Loucy (cell line): Measurements from ENCODE around the gene AHCYL1.

ENCODE experiments used
- H2AFZ ChIP-seq: fragments of 200-600 bp; sonication (generic); 2 replicates; pipeline ENCODE4 v1.6.0; 2016; ENCODE audit warnings: antibody characterized with exemption, mild to moderate bottlenecking, low read length, moderate library complexity
- H3F3A ChIP-seq: fragments of 200-600 bp; 2 replicates; pipeline ENCODE4 v1.6.0; 2016; ENCODE audit warnings: antibody characterized with exemption, low read depth, mild to moderate bottlenecking
- H3K27me3 ChIP-seq: fragments of 200-600 bp; sonication (generic); 2 replicates; pipeline ENCODE4 v1.6.1; 2014; ENCODE audit warnings: low read length, mild to moderate bottlenecking; ENCODE audit not compliant: insufficient read depth, poor library complexity, severe bottlenecking
- H3K36me3 ChIP-seq: fragments of 200-600 bp; sonication (generic); 2 replicates; pipeline ENCODE4 v1.6.1; 2016; ENCODE audit warnings: low read length; ENCODE audit not compliant: insufficient read depth
- H3K4me1 ChIP-seq: fragments of 200-600 bp; sonication (generic); 2 replicates; pipeline ENCODE4 v1.5.1; 2014; ENCODE audit warnings: low read length, mild to moderate bottlenecking; ENCODE audit not compliant: insufficient read depth, poor library complexity, severe bottlenecking
- H3K4me2 ChIP-seq: fragments of 200-600 bp; sonication (generic); 2 replicates; pipeline ENCODE4 v1.6.0; 2014; ENCODE audit warnings: antibody characterized with exemption, low read length, low read depth, mild to moderate bottlenecking; ENCODE audit not compliant: poor library complexity, severe bottlenecking
- H3K4me3 ChIP-seq: fragments of 200-600 bp; sonication (generic); 2 replicates; pipeline ENCODE4 v1.5.1; 2014; ENCODE audit warnings: low read length, mild to moderate bottlenecking, mixed read lengths; ENCODE audit not compliant: poor library complexity, severe bottlenecking
- H3K79me2 ChIP-seq: fragments of 200-600 bp; sonication (generic); 2 replicates; pipeline ENCODE4 v1.6.1; 2014; ENCODE audit warnings: low read length; ENCODE audit not compliant: insufficient read depth
- H3K9ac ChIP-seq: fragments of 200-600 bp; sonication (generic); 2 replicates; pipeline ENCODE4 v1.6.0; 2014; ENCODE audit warnings: mild to moderate bottlenecking, low read depth, low read length, moderate library complexity; ENCODE audit not compliant: poor library complexity, severe bottlenecking
- H3K9me2 ChIP-seq: fragments of 200-600 bp; sonication (generic); replicated peaks from 2 replicates; pipeline ENCODE4 v1.6.1; 2016; ENCODE audit warnings: low read depth, low read length, mixed read lengths
- H3K9me3 ChIP-seq: fragments of 200-600 bp; sonication (generic); 2 replicates; pipeline ENCODE4 v1.6.1; 2014; ENCODE audit warnings: mild to moderate bottlenecking, antibody characterized with exemption, low read length, low read depth; ENCODE audit not compliant: insufficient read depth
- H4K20me1 ChIP-seq: fragments of 200-600 bp; sonication (generic); 2 replicates; pipeline ENCODE4 v1.6.0; 2014; ENCODE audit warnings: antibody characterized with exemption, low read length, mild to moderate bottlenecking; ENCODE audit not compliant: insufficient read depth, poor library complexity, severe bottlenecking
- EZH2phosphoT487 ChIP-seq: fragments of 200-600 bp; IDR thresholded peaks from 2 replicates; pipeline ENCODE4 v1.6.1; 2018; ENCODE audit warnings: antibody characterized with exemption, mild to moderate bottlenecking, moderate library complexity, borderline replicate concordance
- TF ChIP-seq, protein P1 (sequence below): fragments of 200-600 bp; sonication (generic); conservative IDR thresholded peaks from 2 replicates; pipeline ENCODE4 v1.5.1; 2014; ENCODE audit warnings: mild to moderate bottlenecking, antibody characterized with exemption, low read length

Gene AHCYL1

DNA sequence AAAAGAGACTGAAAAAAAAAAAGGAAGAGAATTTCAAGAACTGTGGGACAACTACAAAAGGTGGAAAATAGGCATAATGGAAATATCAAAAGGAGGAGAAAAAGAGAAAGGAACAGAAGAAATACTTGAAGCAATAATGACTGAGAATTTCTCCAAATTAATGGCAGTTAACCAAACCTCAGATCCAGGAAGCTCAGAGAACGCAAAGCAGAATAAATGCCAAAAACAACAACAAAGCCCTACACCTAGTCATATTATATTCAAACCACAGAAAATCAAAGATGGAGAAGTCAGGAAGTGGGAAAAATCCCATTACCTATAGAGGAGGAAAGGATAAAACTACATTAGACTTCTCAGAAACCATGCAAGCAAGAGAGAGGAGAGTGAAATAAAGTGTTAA is 20.7 kb upstream of the AHCYL1 start:
- no peaks in the 10 kb centered on the region for H3K79me2 ChIP-seq
- H3K4me1 ChIP-seq, result no peaks in the 10 kb centered on the region
- no peaks in the 10 kb centered on the region for H3F3A ChIP-seq
- H4K20me1 ChIP-seq, result no peaks in the 10 kb centered on the region
- H3K9me2 ChIP-seq, result no peaks in the 10 kb centered on the region
- TF ChIP-seq EZH2phosphoT487, result no peak
- TF ChIP-seq, protein P1, sequence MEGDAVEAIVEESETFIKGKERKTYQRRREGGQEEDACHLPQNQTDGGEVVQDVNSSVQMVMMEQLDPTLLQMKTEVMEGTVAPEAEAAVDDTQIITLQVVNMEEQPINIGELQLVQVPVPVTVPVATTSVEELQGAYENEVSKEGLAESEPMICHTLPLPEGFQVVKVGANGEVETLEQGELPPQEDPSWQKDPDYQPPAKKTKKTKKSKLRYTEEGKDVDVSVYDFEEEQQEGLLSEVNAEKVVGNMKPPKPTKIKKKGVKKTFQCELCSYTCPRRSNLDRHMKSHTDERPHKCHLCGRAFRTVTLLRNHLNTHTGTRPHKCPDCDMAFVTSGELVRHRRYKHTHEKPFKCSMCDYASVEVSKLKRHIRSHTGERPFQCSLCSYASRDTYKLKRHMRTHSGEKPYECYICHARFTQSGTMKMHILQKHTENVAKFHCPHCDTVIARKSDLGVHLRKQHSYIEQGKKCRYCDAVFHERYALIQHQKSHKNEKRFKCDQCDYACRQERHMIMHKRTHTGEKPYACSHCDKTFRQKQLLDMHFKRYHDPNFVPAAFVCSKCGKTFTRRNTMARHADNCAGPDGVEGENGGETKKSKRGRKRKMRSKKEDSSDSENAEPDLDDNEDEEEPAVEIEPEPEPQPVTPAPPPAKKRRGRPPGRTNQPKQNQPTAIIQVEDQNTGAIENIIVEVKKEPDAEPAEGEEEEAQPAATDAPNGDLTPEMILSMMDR, result no peak
- no peaks in the 10 kb centered on the region for H3K27me3 ChIP-seq
- no peak overlapping the region for H3K4me3 ChIP-seq
- no peak overlapping the region for H2AFZ ChIP-seq
- H3K9me3 ChIP-seq, result no peaks in the 10 kb centered on the region
- H3K9ac ChIP-seq, result no peak overlapping the region
- H3K4me2 ChIP-seq, result no peak overlapping the region
- no peaks in the 10 kb centered on the region for H3K36me3 ChIP-seq

DNA sequence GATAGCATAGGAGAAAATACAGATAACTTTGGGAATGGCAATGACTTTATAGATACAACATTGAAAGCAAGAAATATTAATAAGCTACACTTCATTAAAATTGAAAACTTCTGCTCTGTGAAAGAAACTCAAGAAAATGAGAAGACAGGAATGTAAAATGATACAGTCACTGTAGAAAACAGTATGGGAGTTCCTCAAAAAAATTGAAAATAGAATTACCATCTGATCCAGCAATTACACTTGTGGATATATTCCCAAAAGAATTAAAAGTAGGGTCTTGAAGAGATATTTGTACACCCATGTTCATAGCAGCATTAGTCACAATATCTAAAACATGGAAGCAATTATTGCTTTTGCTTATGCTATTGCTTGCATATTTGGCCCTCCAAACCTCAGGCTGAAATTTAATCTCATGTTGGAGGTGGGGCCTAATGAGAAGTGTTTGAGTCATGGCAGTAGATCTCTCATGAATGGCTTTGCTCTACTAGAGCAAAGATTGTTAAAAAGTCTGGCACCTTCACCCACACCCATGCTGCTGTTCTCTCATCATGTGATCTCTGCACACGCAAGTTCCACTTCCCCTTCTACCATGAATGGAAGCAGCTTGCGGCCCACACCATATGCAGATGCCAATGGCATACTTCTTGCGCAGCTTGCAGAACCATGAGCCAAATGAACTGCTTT is 15.3 kb upstream of the AHCYL1 start:
- Histone ChIP-seq H3K9ac (no peak overlapping the region), H4K20me1 (no peaks in the 10 kb centered on the region), H3K27me3 (no peaks in the 10 kb centered on the region), H3K79me2 (no peaks in the 10 kb centered on the region), H3F3A (no peaks in the 10 kb centered on the region), H3K9me3 (no peaks in the 10 kb centered on the region), H3K4me3 (no peak overlapping the region), H3K9me2 (no peaks in the 10 kb centered on the region), H3K36me3 (no peaks in the 10 kb centered on the region), H3K4me2 (no peak overlapping the region), H3K4me1 (peaks cover 5% of the 10 kb centered on the region), H2AFZ (no peak overlapping the region)
- TF ChIP-seq, protein P1, result no peak
- TF ChIP-seq EZH2phosphoT487, result no peak

DNA sequence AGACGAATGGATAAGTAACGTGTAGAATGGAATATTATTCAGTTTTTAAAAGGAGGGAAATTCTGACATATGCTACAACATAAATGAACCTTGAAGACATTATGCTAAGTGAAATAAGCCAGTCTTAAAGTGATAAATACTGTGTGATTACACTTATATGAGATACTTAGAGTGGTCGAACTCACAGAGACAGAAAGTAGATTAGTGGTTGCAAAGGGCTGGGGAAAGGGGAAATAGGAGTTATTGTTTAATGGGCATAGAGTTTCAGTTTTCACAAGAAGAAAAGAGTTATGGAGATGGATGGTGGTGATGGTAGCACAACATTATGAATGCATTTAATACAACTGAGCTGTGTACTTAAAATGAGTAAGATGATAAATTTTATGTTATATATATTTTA is 14.7 kb upstream of the AHCYL1 start:
- Histone ChIP-seq H3K79me2 (no peaks in the 10 kb centered on the region), H3K4me2 (no peak overlapping the region), H2AFZ (no peak overlapping the region), H4K20me1 (no peaks in the 10 kb centered on the region), H3K27me3 (no peaks in the 10 kb centered on the region), H3K9ac (no peak overlapping the region), H3K9me3 (no peaks in the 10 kb centered on the region), H3K4me3 (no peak overlapping the region), H3K9me2 (no peaks in the 10 kb centered on the region), H3F3A (no peaks in the 10 kb centered on the region), H3K36me3 (no peaks in the 10 kb centered on the region), H3K4me1 (peaks cover 5% of the 10 kb centered on the region)
- TF ChIP-seq, protein P1, result no peak
- no peak for TF ChIP-seq EZH2phosphoT487
